ENCODE measurements around the gene CACNA2D2.

Gene CACNA2D2

DNA sequence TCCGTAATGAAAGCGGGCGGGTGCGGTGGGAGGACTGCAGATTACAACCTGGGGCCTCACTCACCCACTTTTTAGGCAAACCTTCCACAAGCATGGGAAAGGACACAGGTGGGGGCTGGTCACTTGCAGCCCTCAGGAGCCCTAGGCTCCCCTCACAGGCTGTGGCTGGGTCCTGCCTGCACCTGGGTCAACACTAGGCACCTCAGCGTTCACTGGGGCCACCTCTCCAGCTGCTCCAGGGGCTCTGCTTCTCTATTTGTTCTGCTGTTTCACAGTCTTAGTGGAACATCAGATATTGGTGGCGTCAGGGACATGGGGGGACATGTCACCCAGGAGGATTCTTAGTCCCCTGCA, 114.0 kb downstream of the CACNA2D2 start:
- no peak for DNase-seq

GRCh38 chr3:50388720-50389413, 114.6 kb downstream of the CACNA2D2 start:
- no peak for DNase-seq

GRCh38 chr3:50388016-50388719, 115.3 kb downstream of the CACNA2D2 start:
- DNase-seq: no peak

DNA sequence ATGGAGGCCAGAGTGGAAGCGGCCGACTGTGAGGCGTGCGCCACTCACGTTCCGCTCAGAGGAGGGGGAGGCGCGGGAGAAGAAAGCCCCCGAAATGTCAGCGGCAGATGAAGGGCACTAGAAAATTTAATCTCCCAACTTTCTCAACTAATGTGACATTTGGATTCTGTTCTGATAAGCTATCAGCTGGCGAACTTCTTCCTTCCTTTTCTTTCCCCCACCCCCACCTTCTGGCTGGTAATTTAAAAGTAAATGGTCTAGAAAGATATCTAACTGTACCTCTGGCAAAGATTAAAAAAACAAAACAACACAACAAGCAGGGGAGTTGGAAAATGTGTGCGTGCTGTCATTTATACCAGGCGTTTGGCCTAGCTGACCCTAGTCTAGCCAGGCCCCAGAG, 117.7 kb downstream of the CACNA2D2 start:
- DNase-seq: no peak

- DNase-seq: no peak
Observed at GRCh38 chr3:50383750-50384149, 119.7 kb downstream of the CACNA2D2 start.

GRCh38 chr3:50382722-50383121, 120.7 kb downstream of the CACNA2D2 start:
- no peak for DNase-seq

- peak; percentile 12 to 35 for DNase-seq
Observed at GRCh38 chr3:50381383-50381782, 122.1 kb downstream of the CACNA2D2 start.

- no peak for DNase-seq
Observed at GRCh38 chr3:50380405-50381085, 122.9 kb downstream of the CACNA2D2 start.

- no peak for DNase-seq
Observed at GRCh38 chr3:50378757-50379156, 124.7 kb downstream of the CACNA2D2 start.

DNA sequence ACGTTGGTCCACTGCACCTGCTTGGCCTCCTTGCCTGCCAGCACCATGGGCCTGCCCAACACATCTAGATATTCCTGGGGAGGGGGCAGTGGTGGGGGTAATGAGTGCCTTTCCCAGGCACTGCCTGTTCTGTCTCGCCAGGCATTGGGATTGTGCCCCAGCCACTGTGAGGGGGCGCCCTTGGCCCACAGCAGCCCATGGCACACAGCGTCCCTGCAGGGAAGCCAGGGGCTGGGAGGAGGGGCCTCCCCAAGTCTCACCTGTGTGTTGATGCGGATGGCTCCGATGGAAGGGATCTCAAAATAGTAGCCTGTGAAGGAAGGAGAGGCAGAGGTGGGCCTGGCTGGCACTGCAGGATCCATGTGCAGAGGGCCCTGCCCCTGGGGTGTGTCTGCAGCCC, 125.4 kb downstream of the CACNA2D2 start:
- no peak for DNase-seq

- peak in 1 of 2 experiments; percentile 25 for DNase-seq
Observed at GRCh38 chr3:50375258-50375931, 128.0 kb downstream of the CACNA2D2 start.

- DNase-seq: no peak
Observed at GRCh38 chr3:50374363-50375257, 128.8 kb downstream of the CACNA2D2 start.

DNA sequence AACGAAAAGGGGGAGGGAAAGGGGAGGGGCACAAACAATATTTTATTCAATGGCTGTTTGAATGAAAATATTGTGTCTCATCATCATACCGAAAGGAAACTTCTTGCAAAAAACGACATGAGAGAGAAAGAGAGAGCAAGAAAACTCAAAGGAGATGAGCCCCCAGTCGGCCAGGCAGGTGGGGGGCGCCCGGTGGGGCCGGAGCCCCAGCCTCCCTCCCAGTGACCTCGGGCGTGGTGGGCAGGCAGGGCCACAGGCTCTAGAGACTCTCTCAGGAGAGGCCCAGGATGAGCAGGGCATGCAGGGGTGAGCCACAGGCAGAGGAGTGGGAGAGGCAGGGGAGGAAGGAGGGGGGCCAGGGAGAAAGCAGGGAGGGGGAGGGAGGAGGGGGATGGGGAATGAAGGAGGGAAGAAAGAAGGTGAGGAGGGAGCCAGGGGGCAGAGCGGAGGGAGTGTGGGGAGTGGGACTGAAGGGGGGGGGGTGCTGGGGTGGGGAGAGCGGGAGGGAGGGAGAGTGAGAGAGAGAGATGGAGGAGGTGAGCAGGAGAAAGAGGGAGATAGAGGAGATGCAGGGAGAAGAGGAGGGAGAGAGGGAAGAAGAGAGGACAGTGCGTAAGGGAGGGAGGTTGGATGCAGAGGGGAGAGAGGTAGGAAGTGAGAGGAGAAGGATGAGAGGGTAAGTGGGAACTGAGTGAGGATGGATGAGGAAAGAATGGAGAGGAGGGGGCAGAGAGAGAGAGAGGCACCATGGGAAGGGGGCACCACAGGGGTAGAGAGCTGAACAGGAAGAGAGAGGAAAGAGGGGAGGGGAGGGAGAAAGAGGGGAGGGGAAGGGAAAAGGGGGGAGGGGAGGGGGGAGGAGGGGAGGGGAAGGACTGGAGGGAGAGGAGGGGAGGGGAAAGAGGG, 130.0 kb downstream of the CACNA2D2 start:
- no peak for DNase-seq

DNA sequence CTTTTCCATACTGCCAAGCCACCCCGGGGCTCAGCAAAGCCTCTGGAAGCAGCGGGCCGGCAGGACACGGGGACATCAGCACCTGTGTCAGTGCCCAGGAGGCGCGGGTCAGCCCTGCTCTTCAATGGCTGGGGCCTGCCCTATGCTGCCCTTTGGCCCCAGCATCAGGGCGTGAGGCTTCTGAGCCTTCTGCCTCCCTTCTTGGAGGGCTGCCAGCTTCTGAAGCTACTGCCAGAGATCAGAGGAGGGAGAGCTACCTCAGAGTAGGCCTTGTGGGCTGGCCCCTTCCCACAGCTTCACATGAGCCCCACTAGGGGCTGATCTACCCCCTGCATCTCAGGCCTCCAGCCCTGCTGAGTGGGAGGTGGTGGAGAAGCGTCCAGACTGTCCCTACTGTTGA, 131.1 kb downstream of the CACNA2D2 start:
- no peak for DNase-seq

DNA sequence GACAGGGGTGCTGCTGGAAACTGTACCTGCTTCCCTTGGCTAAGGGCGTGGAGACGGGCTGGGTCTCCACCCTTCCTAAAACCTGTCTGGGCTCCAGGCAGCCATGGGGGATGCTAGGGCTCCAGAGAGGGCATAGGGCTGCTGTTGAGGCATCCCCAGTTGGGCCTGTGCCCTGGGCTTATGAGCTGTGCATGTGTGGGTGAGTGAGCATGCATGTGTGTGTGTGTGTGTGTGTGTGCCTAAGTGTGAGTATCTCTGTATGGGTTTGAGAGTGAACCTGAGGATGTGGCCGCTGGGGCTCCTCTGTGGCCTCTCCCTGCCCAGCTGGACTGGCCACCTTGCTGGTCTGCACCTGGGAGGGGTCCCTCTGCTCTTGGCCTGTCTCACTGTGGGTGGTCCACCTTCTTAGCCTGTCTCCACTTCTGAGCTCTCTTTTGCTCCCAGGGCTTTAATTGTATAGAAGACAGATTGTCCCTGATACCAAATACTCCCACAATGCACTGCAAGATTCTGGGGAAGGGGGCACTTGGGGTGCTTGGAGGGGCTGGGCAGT, 132.2 kb downstream of the CACNA2D2 start:
- no peak for DNase-seq

GRCh38 chr3:50370594-50370993, 132.8 kb downstream of the CACNA2D2 start:
- peak; percentile 4 to 58 for DNase-seq

DNA sequence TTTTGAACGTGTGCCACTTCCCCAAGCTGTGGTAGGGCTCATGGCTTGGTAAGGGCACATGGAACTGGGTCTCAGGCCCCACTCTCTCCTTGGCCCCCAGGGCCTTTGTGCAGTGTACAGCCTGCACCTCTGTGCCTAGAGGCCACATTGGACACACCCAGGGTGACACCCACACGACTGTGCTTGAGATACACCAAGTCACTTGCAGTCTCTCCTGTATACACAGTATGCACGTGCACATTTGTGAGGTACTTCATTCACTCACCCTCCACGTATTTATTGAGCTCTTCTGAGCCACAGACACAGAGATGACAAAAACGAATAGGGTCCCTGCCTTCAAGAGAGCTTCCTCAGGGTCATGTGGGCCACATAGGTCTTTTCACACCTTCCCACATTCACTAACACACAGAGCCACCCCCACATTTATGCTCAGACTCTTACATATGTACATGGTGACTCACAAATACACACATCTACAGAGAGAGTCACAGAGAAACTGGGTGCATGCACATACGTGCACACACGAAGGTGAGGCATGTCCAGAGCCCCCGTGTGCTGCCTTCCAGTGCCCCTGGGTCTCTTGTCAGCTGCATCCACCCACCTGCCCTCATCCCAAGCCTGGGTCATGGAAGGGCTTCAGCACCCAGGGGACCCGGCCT, 134.3 kb downstream of the CACNA2D2 start:
- DNase-seq: no peak

DNA sequence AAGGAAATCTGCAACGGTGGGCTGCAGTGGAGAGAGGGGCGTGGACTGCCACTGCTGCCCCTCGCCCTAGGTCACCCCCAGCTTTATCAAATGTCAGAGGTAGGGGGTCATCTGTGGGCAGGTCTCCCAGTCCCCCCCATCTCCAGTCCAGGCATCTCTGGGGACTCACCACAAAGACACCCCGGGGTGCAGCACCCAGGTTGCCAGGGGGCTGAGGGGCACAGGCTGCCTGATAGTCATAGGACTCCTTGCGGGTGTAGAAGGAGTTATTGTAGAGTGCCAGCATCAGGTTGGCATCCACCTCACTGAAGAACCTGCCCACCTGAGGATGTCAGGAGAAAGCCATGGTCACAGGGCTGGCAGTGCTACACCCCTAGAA, 137.6 kb downstream of the CACNA2D2 start:
- DNase-seq: no peak

DNA sequence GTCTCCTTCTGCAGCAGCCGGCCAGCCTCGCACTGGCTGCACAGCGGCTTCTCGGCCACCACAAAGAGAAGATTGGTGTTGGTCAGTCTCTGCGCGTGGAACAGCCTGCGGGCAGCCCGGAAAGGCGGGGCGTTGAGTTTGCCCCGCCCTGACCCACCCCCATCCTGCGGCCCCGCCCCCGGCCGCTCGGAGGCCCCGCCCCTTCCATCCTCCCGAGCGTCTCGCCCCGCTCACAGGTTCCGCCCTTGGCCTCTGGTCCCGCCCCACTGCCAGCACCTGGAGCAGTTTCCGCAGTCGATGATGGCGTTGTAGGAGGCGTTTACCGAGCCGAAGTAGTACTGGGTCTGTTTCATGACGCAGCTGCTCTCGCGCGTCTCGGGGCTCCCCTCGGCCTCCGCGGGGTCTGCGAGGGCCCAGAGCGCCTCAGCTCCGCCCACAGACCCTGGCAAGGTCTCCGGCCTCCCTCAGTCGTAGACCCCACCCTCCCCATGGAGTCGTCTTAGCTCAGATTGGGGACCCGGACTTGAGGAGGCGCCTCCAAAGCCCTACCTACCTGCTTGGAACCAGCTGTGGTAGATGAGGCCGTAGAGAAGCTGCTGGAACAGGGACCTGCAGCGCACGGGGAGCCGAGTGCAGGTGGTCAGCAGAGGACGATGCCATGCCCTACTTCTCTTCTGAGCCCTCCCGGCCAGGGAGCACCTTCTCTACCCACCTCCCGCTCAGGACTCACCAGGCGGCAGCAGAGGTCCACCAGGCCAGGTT, 138.2 kb downstream of the CACNA2D2 start:
- DNase-seq: peak; percentile 39 to 84
